C4-2B (cell line): ENCODE measurements around the gene ATAD1.

Experiments used
- ZFX ChIP-seq: fragments of 450-650 bp; IDR thresholded peaks from 2 replicates; pipeline ENCODE4 v1.6.1; 2017
- TF ChIP-seq, protein P1 (sequence below): fragments of 450-650 bp; conservative IDR thresholded peaks from 2 replicates; pipeline ENCODE4 v1.5.1; 2017; ENCODE audit warnings: mild to moderate bottlenecking

DNA sequence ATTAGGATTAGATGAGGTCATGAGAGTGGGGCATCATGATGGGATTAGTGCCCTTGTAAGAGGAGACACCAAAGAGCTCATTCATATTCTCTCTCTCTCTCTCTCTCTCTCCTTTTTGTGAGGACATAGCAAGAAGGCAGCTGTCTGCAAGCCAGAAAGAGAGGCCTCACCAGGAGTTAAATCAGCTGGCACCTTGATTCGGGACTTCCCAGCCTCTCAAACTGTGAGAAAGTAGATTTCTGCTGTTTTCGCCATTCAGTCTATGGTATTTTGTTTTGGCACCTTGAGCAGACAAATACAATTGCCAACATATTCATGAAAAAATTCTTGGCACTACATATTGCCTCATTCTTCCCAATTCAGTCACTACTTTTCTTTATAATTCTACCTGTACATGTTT, 20.6 kb upstream of the ATAD1 start:
- TF ChIP-seq, protein P1, sequence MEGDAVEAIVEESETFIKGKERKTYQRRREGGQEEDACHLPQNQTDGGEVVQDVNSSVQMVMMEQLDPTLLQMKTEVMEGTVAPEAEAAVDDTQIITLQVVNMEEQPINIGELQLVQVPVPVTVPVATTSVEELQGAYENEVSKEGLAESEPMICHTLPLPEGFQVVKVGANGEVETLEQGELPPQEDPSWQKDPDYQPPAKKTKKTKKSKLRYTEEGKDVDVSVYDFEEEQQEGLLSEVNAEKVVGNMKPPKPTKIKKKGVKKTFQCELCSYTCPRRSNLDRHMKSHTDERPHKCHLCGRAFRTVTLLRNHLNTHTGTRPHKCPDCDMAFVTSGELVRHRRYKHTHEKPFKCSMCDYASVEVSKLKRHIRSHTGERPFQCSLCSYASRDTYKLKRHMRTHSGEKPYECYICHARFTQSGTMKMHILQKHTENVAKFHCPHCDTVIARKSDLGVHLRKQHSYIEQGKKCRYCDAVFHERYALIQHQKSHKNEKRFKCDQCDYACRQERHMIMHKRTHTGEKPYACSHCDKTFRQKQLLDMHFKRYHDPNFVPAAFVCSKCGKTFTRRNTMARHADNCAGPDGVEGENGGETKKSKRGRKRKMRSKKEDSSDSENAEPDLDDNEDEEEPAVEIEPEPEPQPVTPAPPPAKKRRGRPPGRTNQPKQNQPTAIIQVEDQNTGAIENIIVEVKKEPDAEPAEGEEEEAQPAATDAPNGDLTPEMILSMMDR = no peak
- TF ChIP-seq ZFX = no peak
